H9 (cell line): ENCODE measurements around the gene CFAP299. TPM values are rescaled to one million over a fixed set of nuclear protein-coding genes. Genes with fewer than 3 reads are reported as not detected.
"Not testable (repeated sequence)": the region's sequence is repeated elsewhere in the genome, so short reads cannot be mapped to it uniquely, and the experiment has no call there.

Source experiments
- DNase-seq: peaks from one replicate; pipeline ENCODE4 v3.0.0-alpha.2; 2017
- H2AFZ ChIP-seq: one replicate; pipeline ENCODE4 v1.6.1; 2013; ENCODE audit warnings: mild to moderate bottlenecking, low read length, control low read depth, moderate library complexity
- H2AK5ac ChIP-seq: 2 replicates; pipeline ENCODE4 v1.6.1; 2013; ENCODE audit warnings: low read length, control low read depth, mixed read lengths; ENCODE audit not compliant: insufficient read length
- H2BK120ac ChIP-seq: one replicate; pipeline ENCODE4 v1.6.1; 2013; ENCODE audit warnings: low read depth, mild to moderate bottlenecking, low read length, control low read depth, inconsistent platforms; ENCODE audit not compliant: poor library complexity, severe bottlenecking
- H2BK12ac ChIP-seq: 2 replicates; pipeline ENCODE4 v1.6.1; 2013; ENCODE audit warnings: low read length, control low read depth, mixed read lengths, low read depth; ENCODE audit not compliant: insufficient read length
- H2BK15ac ChIP-seq: 2 replicates; pipeline ENCODE4 v1.6.1; 2013; ENCODE audit warnings: low read depth, low read length, control low read depth
- H2BK20ac ChIP-seq: one replicate; pipeline ENCODE4 v1.6.1; 2013; ENCODE audit warnings: low read depth, mild to moderate bottlenecking, low read length, control low read depth, inconsistent platforms; ENCODE audit not compliant: poor library complexity, severe bottlenecking
- H2BK5ac ChIP-seq: 2 replicates; pipeline ENCODE4 v1.6.1; 2013; ENCODE audit warnings: low read length, control low read depth, mixed read lengths; ENCODE audit not compliant: insufficient read length
- H3K14ac ChIP-seq: 2 replicates; pipeline ENCODE4 v1.6.1; 2013; ENCODE audit warnings: low read length, control low read depth; ENCODE audit not compliant: insufficient read depth
- H3K18ac ChIP-seq: 2 replicates; pipeline ENCODE4 v1.6.1; 2013; ENCODE audit warnings: low read depth, mild to moderate bottlenecking, mixed read lengths, low read length, control low read depth; ENCODE audit not compliant: insufficient read length
- H3K23ac ChIP-seq: 2 replicates; pipeline ENCODE4 v1.6.1; 2013; ENCODE audit warnings: low read length, control low read depth, mixed read lengths, low read depth; ENCODE audit not compliant: insufficient read length
- H3K23me2 ChIP-seq: 2 replicates; pipeline ENCODE4 v1.6.1; 2013; ENCODE audit warnings: low read depth, mild to moderate bottlenecking, mixed read lengths, low read length, control low read depth; ENCODE audit not compliant: insufficient read length, poor library complexity, severe bottlenecking
- H3K27ac ChIP-seq: 2 replicates; pipeline ENCODE4 v1.5.1; 2013; ENCODE audit warnings: low read length, control low read depth, mixed read lengths, low read depth; ENCODE audit not compliant: insufficient read length
- H3K27me3 ChIP-seq: 2 replicates; pipeline ENCODE4 v1.6.1; 2013; ENCODE audit warnings: low read length, control low read depth, inconsistent platforms; ENCODE audit not compliant: insufficient read depth
- H3K4ac ChIP-seq: 2 replicates; pipeline ENCODE4 v1.6.1; 2013; ENCODE audit warnings: low read depth, mild to moderate bottlenecking, control low read depth, inconsistent platforms, low read length, moderate library complexity
- H3K4me1 ChIP-seq: 2 replicates; pipeline ENCODE4 v1.6.1; 2013; ENCODE audit warnings: low read length, control low read depth, inconsistent platforms; ENCODE audit not compliant: insufficient read depth
- H3K4me2 ChIP-seq: 2 replicates; pipeline ENCODE4 v1.6.1; 2013; ENCODE audit warnings: low read length, control low read depth, mixed read lengths; ENCODE audit not compliant: insufficient read length, insufficient read depth
- H3K56ac ChIP-seq: 2 replicates; pipeline ENCODE4 v1.6.1; 2013; ENCODE audit warnings: low read depth, mild to moderate bottlenecking, mixed read lengths, low read length, control low read depth; ENCODE audit not compliant: insufficient read length
- H3K79me1 ChIP-seq: 2 replicates; pipeline ENCODE4 v1.6.1; 2013; ENCODE audit warnings: low read depth, mild to moderate bottlenecking, moderate library complexity, low read length, control low read depth, inconsistent platforms; ENCODE audit not compliant: insufficient read depth, poor library complexity, severe bottlenecking
- H3K79me2 ChIP-seq: 2 replicates; pipeline ENCODE4 v1.6.1; 2013; ENCODE audit warnings: low read length, control low read depth, inconsistent platforms; ENCODE audit not compliant: insufficient read depth
- H3K9ac ChIP-seq: 2 replicates; pipeline ENCODE4 v1.6.1; 2013; ENCODE audit warnings: low read length, control low read depth, mixed read lengths; ENCODE audit not compliant: insufficient read length; ENCODE audit errors: extremely low read depth
- H3K9me3 ChIP-seq: one replicate; pipeline ENCODE4 v1.6.1; 2013; ENCODE audit warnings: low read depth, low read length, inconsistent platforms; ENCODE audit not compliant: control insufficient read depth
- H3T11ph ChIP-seq: one replicate; pipeline ENCODE4 v1.6.1; 2013; ENCODE audit warnings: mild to moderate bottlenecking, low read length, control low read depth, inconsistent platforms
- H4K20me1 ChIP-seq: one replicate; pipeline ENCODE4 v1.6.1; 2013; ENCODE audit not compliant: control insufficient read depth, insufficient read length, insufficient read depth
- H4K5ac ChIP-seq: 2 replicates; pipeline ENCODE4 v1.6.1; 2013; ENCODE audit warnings: low read depth, mild to moderate bottlenecking, mixed read lengths, low read length, control low read depth; ENCODE audit not compliant: insufficient read length
- H4K8ac ChIP-seq: replicated peaks from 2 replicates; pipeline ENCODE4 v1.6.1; 2013; ENCODE audit warnings: low read length, control low read depth, mixed read lengths, low read depth; ENCODE audit not compliant: insufficient read length
- H4K91ac ChIP-seq: 2 replicates; pipeline ENCODE4 v1.6.1; 2013; ENCODE audit warnings: low read depth, mild to moderate bottlenecking, moderate library complexity, mixed read lengths, low read length, control low read depth; ENCODE audit not compliant: insufficient read length
- H3K27ac Mint-ChIP-seq, 3 experiments: 2 replicates in 2 of 3; 3 replicates in 1 of 3; pipeline ENCODE4 v1.8.0; 2020 to 2021; ENCODE audit warnings: mixed read lengths in 3 of 3, mild to moderate bottlenecking in 1 of 3, moderate library complexity in 1 of 3
- H3K27me3 Mint-ChIP-seq: 2 replicates; pipeline ENCODE4 v1.8.0; 2021; ENCODE audit warnings: low read depth, mild to moderate bottlenecking, moderate library complexity, mixed read lengths
- H3K36me3 Mint-ChIP-seq, 3 experiments: 2 replicates in 2 of 3; 3 replicates in 1 of 3; pipeline ENCODE4 v1.8.0; 2020 to 2021; ENCODE audit warnings: low read depth in 3 of 3, mixed read lengths in 3 of 3; ENCODE audit not compliant: insufficient read depth in 1 of 3
- H3K4me1 Mint-ChIP-seq, 2 experiments: 2 replicates each; pipeline ENCODE4 v1.8.0; 2020; ENCODE audit warnings: mixed read lengths in 2 of 2
- H3K4me3 Mint-ChIP-seq, 2 experiments: 2 replicates in 1 of 2; 3 replicates in 1 of 2; pipeline ENCODE4 v1.8.0; 2020 to 2021; ENCODE audit warnings: mild to moderate bottlenecking in 2 of 2, mixed read lengths in 2 of 2, moderate library complexity in 1 of 2
- H3K9me3 Mint-ChIP-seq, 2 experiments: 2 replicates in 1 of 2; 3 replicates in 1 of 2; pipeline ENCODE4 v1.8.0; 2020; ENCODE audit warnings: mild to moderate bottlenecking in 2 of 2, mixed read lengths in 2 of 2, moderate library complexity in 1 of 2
- WGBS: extraction: QIAGEN DNeasy Blood & Tissue Kit; methylation state at CpG from one replicate; pipeline ENCODE4 v1.1.7; 2013; ENCODE audit warnings: missing lambda C conversion rate, low lambda C conversion rate, mixed read lengths; ENCODE audit not compliant: insufficient read length; ENCODE audit errors: extremely low coverage; 5-methylcytosine and 5-hydroxymethylcytosine counted together
- total RNA-seq: library from RNA; stranded (reverse); gene quantifications from 2 replicates; pipeline ENCODE4 v1.2.1, GENCODE V29; 2021
- TF ChIP-seq, protein P1 (sequence below): fragments of 200-600 bp; sonication (generic); conservative IDR thresholded peaks from 3 replicates; pipeline ENCODE4 v1.8.0; 2021; ENCODE audit warnings: antibody characterized with exemption, mild to moderate bottlenecking

CFAP299 gene
- total RNA-seq, 1 experiment from 2014 or later: not detected

DNA sequence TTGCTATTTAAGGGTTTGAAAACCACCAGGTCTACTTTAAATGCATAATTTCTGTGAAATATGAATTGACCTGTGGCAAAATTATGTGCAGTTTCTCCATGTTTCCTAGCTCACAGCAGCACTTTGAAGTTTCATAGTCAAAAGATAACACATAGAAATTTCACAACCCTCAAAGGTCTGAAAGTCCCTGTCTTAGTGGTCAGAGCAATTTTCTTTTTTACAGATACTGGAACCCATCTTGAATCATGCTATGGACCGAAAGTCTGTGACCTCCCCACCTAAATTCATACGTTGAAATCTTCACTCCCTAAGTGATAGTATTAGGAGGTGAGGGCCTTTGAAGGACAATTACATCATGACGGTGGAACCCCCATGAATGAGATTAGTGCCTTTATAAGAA, 454.6 kb downstream of the CFAP299 start:
- Mint-ChIP-seq H3K9me3 (no peaks in the 10 kb centered on the region; a peak in 1 of 5 replicates), H3K4me1 (no peaks in the 10 kb centered on the region), H3K27me3 (no peaks in the 10 kb centered on the region; the same call in 1 of the 2 replicates), H3K27ac (no peak overlapping the region), H3K36me3 (no peaks in the 10 kb centered on the region; a peak in 1 of 7 replicates), H3K4me3 (no peak overlapping the region)
- no peaks in the 10 kb centered on the region for H3K79me2 ChIP-seq
- H3K23me2 ChIP-seq: no peaks in the 10 kb centered on the region
- H3K4ac ChIP-seq: no peak overlapping the region
- WGBS: no CpG with 5 or more reads among the region's 3 CpGs
- no peaks in the 10 kb centered on the region for H3K79me1 ChIP-seq
- H4K20me1 ChIP-seq: no peaks in the 10 kb centered on the region
- H2AK5ac ChIP-seq: no peak overlapping the region
- H4K8ac ChIP-seq: no peak overlapping the region
- H3T11ph ChIP-seq: no peak overlapping the region
- H3K27me3 ChIP-seq: no peaks in the 10 kb centered on the region
- no peak overlapping the region for H4K5ac ChIP-seq
- no peak overlapping the region for H2BK20ac ChIP-seq
- H3K56ac ChIP-seq: no peak overlapping the region
- H3K27ac ChIP-seq: no peak overlapping the region
- DNase-seq: no peak
- no peak overlapping the region for H2BK15ac ChIP-seq
- H3K9me3 ChIP-seq: no peaks in the 10 kb centered on the region
- H3K9ac ChIP-seq: no peak overlapping the region
- no peak overlapping the region for H2BK120ac ChIP-seq
- H2BK5ac ChIP-seq: no peak overlapping the region
- no peaks in the 10 kb centered on the region for H3K4me1 ChIP-seq
- H4K91ac ChIP-seq: no peak overlapping the region
- no peak overlapping the region for H3K14ac ChIP-seq
- H2BK12ac ChIP-seq: no peak overlapping the region
- no peak overlapping the region for H3K4me2 ChIP-seq
- no peak overlapping the region for H3K23ac ChIP-seq
- H2AFZ ChIP-seq: no peak overlapping the region
- H3K18ac ChIP-seq: no peak overlapping the region
- TF ChIP-seq, protein P1, sequence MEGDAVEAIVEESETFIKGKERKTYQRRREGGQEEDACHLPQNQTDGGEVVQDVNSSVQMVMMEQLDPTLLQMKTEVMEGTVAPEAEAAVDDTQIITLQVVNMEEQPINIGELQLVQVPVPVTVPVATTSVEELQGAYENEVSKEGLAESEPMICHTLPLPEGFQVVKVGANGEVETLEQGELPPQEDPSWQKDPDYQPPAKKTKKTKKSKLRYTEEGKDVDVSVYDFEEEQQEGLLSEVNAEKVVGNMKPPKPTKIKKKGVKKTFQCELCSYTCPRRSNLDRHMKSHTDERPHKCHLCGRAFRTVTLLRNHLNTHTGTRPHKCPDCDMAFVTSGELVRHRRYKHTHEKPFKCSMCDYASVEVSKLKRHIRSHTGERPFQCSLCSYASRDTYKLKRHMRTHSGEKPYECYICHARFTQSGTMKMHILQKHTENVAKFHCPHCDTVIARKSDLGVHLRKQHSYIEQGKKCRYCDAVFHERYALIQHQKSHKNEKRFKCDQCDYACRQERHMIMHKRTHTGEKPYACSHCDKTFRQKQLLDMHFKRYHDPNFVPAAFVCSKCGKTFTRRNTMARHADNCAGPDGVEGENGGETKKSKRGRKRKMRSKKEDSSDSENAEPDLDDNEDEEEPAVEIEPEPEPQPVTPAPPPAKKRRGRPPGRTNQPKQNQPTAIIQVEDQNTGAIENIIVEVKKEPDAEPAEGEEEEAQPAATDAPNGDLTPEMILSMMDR: no peak

DNA sequence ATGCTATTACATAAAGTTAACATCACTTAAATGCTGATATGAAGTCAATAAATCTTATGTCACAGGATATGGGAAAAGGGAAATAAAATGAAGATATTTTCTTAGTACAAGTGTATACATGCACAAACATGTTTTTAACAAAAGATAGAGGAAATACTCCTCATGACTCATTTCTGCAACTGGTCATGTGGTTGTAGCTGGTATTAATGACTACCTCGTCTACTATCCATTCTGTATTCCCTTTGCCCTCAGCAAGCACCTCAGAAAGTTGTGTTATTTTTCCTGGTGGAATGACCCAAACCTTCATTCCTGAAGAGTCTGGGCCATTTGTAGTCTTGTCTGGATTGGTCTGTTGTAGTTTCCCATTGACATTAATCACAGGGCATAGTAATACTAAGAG, 458.1 kb downstream of the CFAP299 start:
- not testable (repeated sequence) for H3K23ac ChIP-seq, H3K27ac ChIP-seq, H3K36me3 Mint-ChIP-seq, H3K23me2 ChIP-seq, H2BK120ac ChIP-seq, H4K20me1 ChIP-seq, H4K5ac ChIP-seq, H4K91ac ChIP-seq, H3K9ac ChIP-seq, H3K27me3 ChIP-seq, H3K4me1 Mint-ChIP-seq, H3K79me2 ChIP-seq, H3K56ac ChIP-seq, H3K4me1 ChIP-seq, H3K79me1 ChIP-seq, H3K27ac Mint-ChIP-seq, H3K4me3 Mint-ChIP-seq, H3K27me3 Mint-ChIP-seq, H3K18ac ChIP-seq, H3K14ac ChIP-seq, H2BK15ac ChIP-seq, H2BK20ac ChIP-seq, H2AK5ac ChIP-seq, H2BK5ac ChIP-seq, H3K9me3 ChIP-seq, H4K8ac ChIP-seq, H2AFZ ChIP-seq, H3T11ph ChIP-seq, DNase-seq, H3K4ac ChIP-seq, H2BK12ac ChIP-seq, H3K4me2 ChIP-seq
- H3K9me3 Mint-ChIP-seq: peaks cover 8 to 13% of the 10 kb centered on the region in 2 experiments
- no CpG with 5 or more reads among the region's 1 CpG for WGBS
